IMR-90 (cell line): Measurements from ENCODE around the gene XRN1. TPM values are rescaled to one million over a fixed set of nuclear protein-coding genes. Genes with fewer than 3 reads are reported as not detected.

Source experiments
- ATAC-seq: fragments of 200-7000 bp; cut with Tn5 transposase; 2 replicates; pipeline ENCODE4 v1.9.1; 2020; ENCODE audit warnings: low read depth, mild to moderate bottlenecking, moderate library complexity
- BruUV-seq: library from RNA; stranded (reverse); fragments of 400-500 nt; replicated peaks from 2 replicates; lab custom pipeline; 2021; lab: Mats Ljungman, UMichigan
- CTCF ChIA-PET: fragments of 300-600 bp; formaldehyde crosslinking; extraction: SDS; loops from one replicate; lab custom pipeline; 2021; ENCODE audit warnings: antibody characterized with exemption; lab: Yijun Ruan, JAX
- POLR2A ChIA-PET: fragments of 300-600 bp; sonication (Branson Sonifier 250); formaldehyde crosslinking; loops from one replicate; lab custom pipeline; 2022; ENCODE audit warnings: antibody characterized with exemption; ENCODE audit not compliant: unreplicated experiment; lab: Charles Lee
- DNase-seq: peaks from one replicate; pipeline ENCODE4 v3.0.0; 2013
- H2AFZ ChIP-seq: replicated peaks from 2 replicates; pipeline ENCODE3; 2013; ENCODE audit warnings: low read length, mild to moderate bottlenecking; ENCODE audit not compliant: poor library complexity
- H2AK5ac ChIP-seq: 2 replicates; pipeline ENCODE4 v1.6.1; 2013; ENCODE audit warnings: low read depth, low read length, inconsistent platforms
- H2AK9ac ChIP-seq: replicated peaks from 2 replicates; pipeline ENCODE3; 2013; ENCODE audit warnings: mild to moderate bottlenecking, low read depth, low read length, moderate library complexity; ENCODE audit not compliant: poor library complexity
- H2BK120ac ChIP-seq: 2 replicates; pipeline ENCODE4 v1.6.1; 2013; ENCODE audit warnings: low read depth, low read length, inconsistent platforms
- H2BK15ac ChIP-seq: 3 replicates; pipeline ENCODE4 v1.6.1; 2013; ENCODE audit warnings: low read depth, low read length, inconsistent platforms
- H2BK20ac ChIP-seq: 2 replicates; pipeline ENCODE4 v1.6.1; 2013; ENCODE audit warnings: low read depth, mild to moderate bottlenecking, inconsistent platforms, low read length, moderate library complexity
- H2BK5ac ChIP-seq: 2 replicates; pipeline ENCODE4 v1.6.1; 2013; ENCODE audit warnings: mild to moderate bottlenecking, low read depth, low read length, inconsistent platforms; ENCODE audit not compliant: poor library complexity, severe bottlenecking
- H3K14ac ChIP-seq: replicated peaks from 2 replicates; pipeline ENCODE4 v1.6.1; 2013; ENCODE audit warnings: low read depth, low read length, inconsistent platforms
- H3K18ac ChIP-seq: 2 replicates; pipeline ENCODE4 v1.6.1; 2013; ENCODE audit warnings: low read depth, low read length, control low read depth
- H3K23ac ChIP-seq: 2 replicates; pipeline ENCODE4 v1.6.1; 2013; ENCODE audit warnings: low read depth, low read length, inconsistent platforms
- H3K27ac ChIP-seq: 2 replicates; pipeline ENCODE4 v1.5.1; 2013; ENCODE audit warnings: mild to moderate bottlenecking, control low read depth, low read length; ENCODE audit not compliant: insufficient read depth
- H3K27me3 ChIP-seq: 2 replicates; pipeline ENCODE4 v1.6.1; 2013; ENCODE audit warnings: low read length; ENCODE audit not compliant: control insufficient read depth, insufficient read depth
- H3K36me3 ChIP-seq: 2 replicates; pipeline ENCODE4 v1.6.1; 2013; ENCODE audit warnings: low read length, mixed read lengths; ENCODE audit not compliant: control insufficient read depth, insufficient read depth
- H3K4ac ChIP-seq: 2 replicates; pipeline ENCODE4 v1.6.1; 2013; ENCODE audit warnings: low read depth, low read length, inconsistent platforms
- H3K4me1 ChIP-seq: 2 replicates; pipeline ENCODE4 v1.6.1; 2013; ENCODE audit warnings: low read length, mixed read lengths; ENCODE audit not compliant: control insufficient read depth, insufficient read depth
- H3K4me2 ChIP-seq: 2 replicates; pipeline ENCODE4 v1.6.1; 2013; ENCODE audit warnings: low read depth, mild to moderate bottlenecking, control low read depth, low read length, moderate library complexity
- H3K4me3 ChIP-seq: 2 replicates; pipeline ENCODE4 v1.5.1; 2013; ENCODE audit warnings: low read depth, mild to moderate bottlenecking, control low read depth, low read length, moderate library complexity; ENCODE audit not compliant: insufficient read depth
- H3K56ac ChIP-seq: 2 replicates; pipeline ENCODE4 v1.6.1; 2013; ENCODE audit warnings: low read length, inconsistent platforms; ENCODE audit not compliant: insufficient read depth; ENCODE audit errors: extremely low read depth
- H3K79me1 ChIP-seq, 2 experiments: 2 replicates each; pipeline ENCODE4 v1.6.1; 2013; ENCODE audit warnings: low read length in 2 of 2, inconsistent platforms in 1 of 2, low read depth in 1 of 2
- H3K9ac ChIP-seq: 2 replicates; pipeline ENCODE4 v1.6.1; 2013; ENCODE audit warnings: low read depth, low read length, control low read depth
- H3K9me1 ChIP-seq: 2 replicates; pipeline ENCODE4 v1.6.1; 2013; ENCODE audit warnings: low read length, inconsistent platforms; ENCODE audit not compliant: insufficient read depth
- H3K9me3 ChIP-seq: 2 replicates; pipeline ENCODE4 v1.6.1; 2013; ENCODE audit warnings: low read length; ENCODE audit not compliant: control insufficient read depth, insufficient read depth
- H4K20me1 ChIP-seq: 2 replicates; pipeline ENCODE4 v1.6.1; 2013; ENCODE audit warnings: low read length, inconsistent platforms; ENCODE audit not compliant: insufficient read depth
- H4K5ac ChIP-seq: 2 replicates; pipeline ENCODE4 v1.6.1; 2013; ENCODE audit warnings: mild to moderate bottlenecking, low read depth, low read length, control low read depth
- H4K8ac ChIP-seq, 2 experiments: 2 replicates each; pipeline ENCODE4 v1.6.1; 2013; ENCODE audit warnings: low read depth in 2 of 2, low read length in 2 of 2, control low read depth in 1 of 2, inconsistent platforms in 1 of 2
- H4K91ac ChIP-seq: 2 replicates; pipeline ENCODE4 v1.6.1; 2013; ENCODE audit warnings: low read depth, low read length, inconsistent platforms; ENCODE audit not compliant: insufficient read depth
- BHLHE40 ChIP-seq: fragments of 150-350 bp; IDR thresholded peaks from 2 replicates; pipeline ENCODE4 v1.6.1; 2016; ENCODE audit warnings: mild to moderate bottlenecking, low read depth, low read length
- CEBPB ChIP-seq: IDR thresholded peaks from 2 replicates; pipeline ENCODE4 v1.6.1; 2012; ENCODE audit warnings: low read depth, low read length, improper control_type of control experiment
- CHD1 ChIP-seq: IDR thresholded peaks from 2 replicates; pipeline ENCODE4 v1.6.1; 2012; ENCODE audit warnings: low read depth, low read length, improper control_type of control experiment
- FOS ChIP-seq: fragments of 150-350 bp; IDR thresholded peaks from 2 replicates; pipeline ENCODE4 v1.6.1; 2016; ENCODE audit warnings: low read depth, low read length
- MAFK ChIP-seq: IDR thresholded peaks from 2 replicates; pipeline ENCODE4 v1.6.1; 2012; ENCODE audit warnings: low read depth, low read length, improper control_type of control experiment
- MAZ ChIP-seq: IDR thresholded peaks from 2 replicates; pipeline ENCODE4 v1.6.1; 2012; ENCODE audit warnings: low read depth, mild to moderate bottlenecking, low read length, improper control_type of control experiment, moderate library complexity, borderline replicate concordance
- MXI1 ChIP-seq: IDR thresholded peaks from 2 replicates; pipeline ENCODE4 v1.6.1; 2012; ENCODE audit warnings: low read depth, mild to moderate bottlenecking, low read length, moderate library complexity, borderline replicate concordance
- NFE2L2 ChIP-seq: fragments of 150-350 bp; IDR thresholded peaks from 2 replicates; pipeline ENCODE4 v1.6.1; 2016; ENCODE audit warnings: low read depth, mild to moderate bottlenecking, low read length
- POLR2A ChIP-seq: IDR thresholded peaks from 2 replicates; pipeline ENCODE4 v1.6.1; 2012; ENCODE audit warnings: mild to moderate bottlenecking, low read depth, low read length
- RAD21 ChIP-seq: IDR thresholded peaks from 2 replicates; pipeline ENCODE4 v1.6.1; 2012; ENCODE audit warnings: low read length, improper control_type of control experiment
- RCOR1 ChIP-seq: IDR thresholded peaks from 2 replicates; pipeline ENCODE4 v1.6.1; 2012; ENCODE audit warnings: mild to moderate bottlenecking, low read length, improper control_type of control experiment; ENCODE audit not compliant: insufficient replicate concordance
- RFX5 ChIP-seq: IDR thresholded peaks from 2 replicates; pipeline ENCODE4 v1.8.0; 2012; ENCODE audit warnings: low read depth, mild to moderate bottlenecking, low read length, moderate library complexity
- SMC3 ChIP-seq: fragments of 150-350 bp; IDR thresholded peaks from 2 replicates; pipeline ENCODE4 v1.6.1; 2016; ENCODE audit warnings: low read depth, mild to moderate bottlenecking, antibody characterized with exemption, low read length, moderate library complexity
- WGBS, 2 experiments: methylation state at CpG; one replicate each; pipeline versions ENCODE4 v1.1.5 to v1.1.7; 2013; ENCODE audit warnings: missing lambda C conversion rate in 2 of 2; ENCODE audit not compliant: insufficient read length in 1 of 2; ENCODE audit errors: extremely low coverage in 2 of 2; 5-methylcytosine and 5-hydroxymethylcytosine counted together
- dilution Hi-C: fragments of 300-500 bp; cut with HindIII; formaldehyde crosslinking; loops from one replicate; pipeline ENCODE4 v1.14.3; 2018; ENCODE audit warnings: low sequenced_read_pairs; ENCODE audit not compliant: unreplicated experiment
- in situ Hi-C: fragments of 300-500 bp; cut with MboI; formaldehyde crosslinking; loops from 3 replicates; pipeline ENCODE4 v1.14.3; 2019; ENCODE audit warnings: low sequenced_read_pairs, inconsistent platforms, mixed read lengths
- intact Hi-C: fragments of 100-400 bp; cut with micrococcal nuclease; formaldehyde crosslinking; loops from 2 replicates; pipeline ENCODE4 v1.10.0; 2022
- polyA plus RNA-seq, 3 experiments: library from polyadenylated mRNA; depleted of rRNA; stranded (reverse); fragments of >200 nt; gene quantifications; 2 replicates each; pipeline ENCODE4 v1.2.3, GENCODE V29; 2012; ENCODE audit warnings: low replicate concordance in 1 of 3
- total RNA-seq: library from RNA; depleted of rRNA; stranded (reverse); fragments of >200 nt; gene quantifications from 2 replicates; pipeline ENCODE4 v1.2.3, GENCODE V29; 2012
- TF ChIP-seq, protein P1 (sequence below): conservative IDR thresholded peaks from 2 replicates; pipeline ENCODE4 v1.5.1; 2012; ENCODE audit warnings: mild to moderate bottlenecking, low read depth, low read length, improper control_type of control experiment
- TF ChIP-seq, protein P2 (sequence below): fragments of 150-350 bp; IDR thresholded peaks from 2 replicates; pipeline ENCODE4 v1.6.1; 2017; ENCODE audit warnings: mild to moderate bottlenecking, antibody characterized with exemption, low read length, low read depth

Gene XRN1
- total and polyA plus RNA-seq, 2 of the 4 experiments (the other 2 are of a cell fraction): 6.0 to 21.5 TPM

GRCh38 chr3:142275856-142276255 lies 172.0 kb downstream of the XRN1 start:
- H3K4me1 ChIP-seq: peaks cover 9% of the 10 kb centered on the region
- peaks cover 7% of the 10 kb centered on the region for H3K9me1 ChIP-seq
- H3K14ac ChIP-seq: peak overlapping the region; percentile 58
- peak; percentile 64 for ATAC-seq
- no peaks in the 10 kb centered on the region for H3K9me3 ChIP-seq
- CTCF ChIA-PET: no interaction called here
- in situ Hi-C loops: loop anchor here (5.0 kb wide), 1 partner anchor 149 kb away; no protein-coding TSS in a partner anchor
- H4K20me1 ChIP-seq: no peaks in the 10 kb centered on the region
- H2BK20ac ChIP-seq: peak overlapping the region; percentile 88
- no peaks in the 10 kb centered on the region for H3K79me1 ChIP-seq
- peak overlapping the region; percentile 51 to 56 for H4K8ac ChIP-seq
- WGBS, 2 experiments: no CpG with 5 or more reads among the region's 2 CpGs
- peak overlapping the region; percentile 75 for H2BK15ac ChIP-seq
- peak; percentile 96 for DNase-seq
- POLR2A ChIA-PET: no interaction called here
- H3K27ac ChIP-seq: peak overlapping the region; percentile 48; the same call in 1 of the 2 replicates
- peak overlapping the region; percentile 86 for H2BK5ac ChIP-seq
- peak overlapping the region; percentile 79 for H3K4me2 ChIP-seq
- intact Hi-C loops: loop anchor here (5.0 kb wide), 2 partner anchors 49 to 534 kb away; partner anchors contain the start of gene GK5
- no peak overlapping the region for H2AK9ac ChIP-seq
- H4K5ac ChIP-seq: peak overlapping the region; percentile 75; the same call in 1 of the 2 replicates
- H3K27me3 ChIP-seq: no peaks in the 10 kb centered on the region
- H2BK120ac ChIP-seq: peak overlapping the region; percentile 56; the same call in 1 of the 2 replicates
- peak overlapping the region; percentile 79 for H2AK5ac ChIP-seq
- H4K91ac ChIP-seq: peak overlapping the region; percentile 34; the same call in 1 of the 2 replicates
- H3K18ac ChIP-seq: peak overlapping the region; percentile 80; the same call in 1 of the 2 replicates
- no peaks in the 10 kb centered on the region for H3K36me3 ChIP-seq
- H3K23ac ChIP-seq: peak overlapping the region; percentile 72; the same call in 1 of the 2 replicates
- 0 out of 2 replicates have a peak overlapping the region, but pooled peaks have one; percentile 28 for H3K56ac ChIP-seq
- no peak overlapping the region for H2AFZ ChIP-seq
- dilution Hi-C loops: no loop called here
- H3K4me3 ChIP-seq: no peak overlapping the region
- no TSS peak for BruUV-seq
- peak overlapping the region; percentile 9; the same call in 1 of the 2 replicates for H3K4ac ChIP-seq
- H3K9ac ChIP-seq: peak overlapping the region; percentile 6; the same call in 1 of the 2 replicates
- TF ChIP-seq RAD21 (no peak), FOS (peak; percentile 76; the same call in 1 of the 2 replicates), SMC3 (no peak), CHD1 (no peak), RFX5 (no peak), RCOR1 (no peak), MAZ (no peak), POLR2A (no peak), CEBPB (peak; percentile 92), MXI1 (no peak), MAFK (peak; percentile 23; the same call in 1 of the 2 replicates), BHLHE40 (peak; percentile 10; the same call in 1 of the 2 replicates), NFE2L2 (no peak)
- TF ChIP-seq, protein P1, sequence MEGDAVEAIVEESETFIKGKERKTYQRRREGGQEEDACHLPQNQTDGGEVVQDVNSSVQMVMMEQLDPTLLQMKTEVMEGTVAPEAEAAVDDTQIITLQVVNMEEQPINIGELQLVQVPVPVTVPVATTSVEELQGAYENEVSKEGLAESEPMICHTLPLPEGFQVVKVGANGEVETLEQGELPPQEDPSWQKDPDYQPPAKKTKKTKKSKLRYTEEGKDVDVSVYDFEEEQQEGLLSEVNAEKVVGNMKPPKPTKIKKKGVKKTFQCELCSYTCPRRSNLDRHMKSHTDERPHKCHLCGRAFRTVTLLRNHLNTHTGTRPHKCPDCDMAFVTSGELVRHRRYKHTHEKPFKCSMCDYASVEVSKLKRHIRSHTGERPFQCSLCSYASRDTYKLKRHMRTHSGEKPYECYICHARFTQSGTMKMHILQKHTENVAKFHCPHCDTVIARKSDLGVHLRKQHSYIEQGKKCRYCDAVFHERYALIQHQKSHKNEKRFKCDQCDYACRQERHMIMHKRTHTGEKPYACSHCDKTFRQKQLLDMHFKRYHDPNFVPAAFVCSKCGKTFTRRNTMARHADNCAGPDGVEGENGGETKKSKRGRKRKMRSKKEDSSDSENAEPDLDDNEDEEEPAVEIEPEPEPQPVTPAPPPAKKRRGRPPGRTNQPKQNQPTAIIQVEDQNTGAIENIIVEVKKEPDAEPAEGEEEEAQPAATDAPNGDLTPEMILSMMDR: no peak
- TF ChIP-seq, protein P2, sequence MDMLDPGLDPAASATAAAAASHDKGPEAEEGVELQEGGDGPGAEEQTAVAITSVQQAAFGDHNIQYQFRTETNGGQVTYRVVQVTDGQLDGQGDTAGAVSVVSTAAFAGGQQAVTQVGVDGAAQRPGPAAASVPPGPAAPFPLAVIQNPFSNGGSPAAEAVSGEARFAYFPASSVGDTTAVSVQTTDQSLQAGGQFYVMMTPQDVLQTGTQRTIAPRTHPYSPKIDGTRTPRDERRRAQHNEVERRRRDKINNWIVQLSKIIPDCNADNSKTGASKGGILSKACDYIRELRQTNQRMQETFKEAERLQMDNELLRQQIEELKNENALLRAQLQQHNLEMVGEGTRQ: no peak
